ENCODE measurements around the gene CPSF3. TPM values are rescaled to one million over a fixed set of nuclear protein-coding genes. Genes with fewer than 3 reads are reported as not detected.

The CPSF3 gene
- total and polyA plus RNA-seq, 2 of the 13 experiments (the other 11 are each of a cell fraction or from before 2014, with no cell fraction given): 19.8 to 93.0 TPM

GRCh38 chr2:9422321-9423099 is 944 bp upstream of the CPSF3 start (continued):
- no peak for TF ChIP-seq ATF4 (CRISPR knock-in tag; IDR thresholded peaks at IDR 0.05)
- peak; percentile 97 for TF ChIP-seq FOXO4 (CRISPR knock-in tag; conservative IDR thresholded peaks at IDR 0.05)
- peak; percentile 75; the same call in 1 of the 2 replicates for TF ChIP-seq ZNF224 (CRISPR knock-in tag; IDR thresholded peaks at IDR 0.05)
- TF ChIP-seq TFDP1 (CRISPR knock-in tag; IDR thresholded peaks at IDR 0.05; ENCODE audit: borderline replicate concordance): peak; percentile 10; the same call in 1 of the 2 replicates
- peak; percentile 51; the same call in 1 of the 2 replicates for TF ChIP-seq FOXC1 (CRISPR knock-in tag; IDR thresholded peaks at IDR 0.05; ENCODE audit: borderline replicate concordance)
- peak; percentile 25; the same call in 1 of the 2 replicates for TF ChIP-seq RARA (CRISPR knock-in tag; IDR thresholded peaks at IDR 0.05)
- TF ChIP-seq SNAI1 (CRISPR knock-in tag; IDR thresholded peaks at IDR 0.05; ENCODE audit: borderline replicate concordance): no peak
- TF ChIP-seq GTF2F1 (IDR thresholded peaks at IDR 0.05; ENCODE audit: low read length): no peak
- TF ChIP-seq DR1 (CRISPR knock-in tag; IDR thresholded peaks at IDR 0.05): no peak
- TF ChIP-seq KLF16 (CRISPR knock-in tag; IDR thresholded peaks at IDR 0.05): no peak
- TF ChIP-seq ZNF124 (CRISPR knock-in tag; IDR thresholded peaks at IDR 0.05): no peak
- no peak for TF ChIP-seq REST (IDR thresholded peaks at IDR 0.05; ENCODE audit: borderline replicate concordance in 1 of 2, low read depth in 1 of 2, low read length in 2 of 2)
- TF ChIP-seq ZFYVE20 (CRISPR knock-in tag; IDR thresholded peaks at IDR 0.05; ENCODE audit: borderline replicate concordance, low read depth): no peak
- no peak for TF ChIP-seq ZNF513 (CRISPR knock-in tag; conservative IDR thresholded peaks at IDR 0.05)
- no peak for TF ChIP-seq ZNF337 (CRISPR knock-in tag; IDR thresholded peaks at IDR 0.05; ENCODE audit: borderline replicate concordance, low read depth)
- TF ChIP-seq ZNF800 (CRISPR knock-in tag; IDR thresholded peaks at IDR 0.05): peak; percentile 89; the same call in 1 of the 2 replicates
